A673 (cell line): ENCODE data around the gene YBX2. TPM values are rescaled to one million over a fixed set of nuclear protein-coding genes. Genes with fewer than 3 reads are reported as not detected.
"Not testable (repeated sequence)": the region's sequence is repeated elsewhere in the genome, so short reads cannot be mapped to it uniquely, and the experiment has no call there.

ENCODE experiments used
- BruUV-seq: library from RNA; stranded (reverse); fragments of 400-500 nt; replicated peaks from 2 replicates; lab custom pipeline; 2021; lab: Mats Ljungman, UMichigan
- CTCF ChIA-PET: fragments of 300-600 bp; sonication (Branson Sonifier 250); formaldehyde crosslinking; loops from one replicate; lab custom pipeline; 2022; ENCODE audit warnings: antibody characterized with exemption; lab: Charles Lee
- POLR2A ChIA-PET: fragments of 300-600 bp; sonication (Branson Sonifier 250); formaldehyde crosslinking; loops from one replicate; lab custom pipeline; 2022; ENCODE audit warnings: antibody characterized with exemption; ENCODE audit not compliant: low non-redundant PET; lab: Charles Lee
- DNase-seq: peaks from one replicate; pipeline ENCODE4 v3.0.0-alpha.2; 2015; ENCODE audit warnings: low spot score
- H3K27ac ChIP-seq: fragments of 200-600 bp; sonication (generic); 2 replicates; pipeline ENCODE4 v1.5.1; 2016; ENCODE audit warnings: mixed run types, low read depth, mild to moderate bottlenecking, mixed read lengths, antibody characterized with exemption, low read length; ENCODE audit not compliant: poor library complexity, severe bottlenecking
- H3K27me3 ChIP-seq: fragments of 200-600 bp; sonication (generic); replicated peaks from 2 replicates; pipeline ENCODE4 v1.6.1; 2017; ENCODE audit warnings: mixed run types, low read depth, mild to moderate bottlenecking, mixed read lengths, antibody characterized with exemption, low read length; ENCODE audit not compliant: insufficient read depth, poor library complexity
- H3K36me3 ChIP-seq: fragments of 200-600 bp; sonication (generic); 2 replicates; pipeline ENCODE4 v1.6.1; 2016; ENCODE audit warnings: mixed run types, mild to moderate bottlenecking, mixed read lengths, antibody characterized with exemption, low read length; ENCODE audit not compliant: insufficient read depth, poor library complexity, severe bottlenecking
- H3K4me1 ChIP-seq: fragments of 200-600 bp; sonication (generic); 2 replicates; pipeline ENCODE4 v1.6.1; 2017; ENCODE audit warnings: mixed run types, mild to moderate bottlenecking, mixed read lengths, antibody characterized with exemption, low read length; ENCODE audit not compliant: insufficient read depth, poor library complexity, severe bottlenecking
- H3K4me3 ChIP-seq: fragments of 200-600 bp; sonication (generic); 2 replicates; pipeline ENCODE4 v1.5.1; 2016; ENCODE audit warnings: low read depth, mixed run types, mild to moderate bottlenecking, mixed read lengths, low read length; ENCODE audit not compliant: poor library complexity, severe bottlenecking
- H3K9me3 ChIP-seq: fragments of 200-600 bp; sonication (generic); 2 replicates; pipeline ENCODE4 v1.6.1; 2016; ENCODE audit warnings: mixed run types, low read depth, mild to moderate bottlenecking, mixed read lengths, antibody characterized with exemption, low read length; ENCODE audit not compliant: poor library complexity, severe bottlenecking
- EZH2 ChIP-seq: fragments of 200-600 bp; sonication (generic); IDR thresholded peaks from 2 replicates; pipeline ENCODE4 v1.6.1; 2017; ENCODE audit warnings: borderline replicate concordance, low read depth, mild to moderate bottlenecking, mixed read lengths, antibody characterized with exemption, low read length; ENCODE audit not compliant: poor library complexity, severe bottlenecking
- intact Hi-C: fragments of 100-400 bp; cut with micrococcal nuclease; formaldehyde crosslinking; loops from one replicate; pipeline ENCODE4 v1.10.0; 2022; ENCODE audit not compliant: unreplicated experiment
- total RNA-seq: library from RNA; stranded (reverse); gene quantifications from 2 replicates; pipeline ENCODE4 v1.2.3, GENCODE V29; 2021
- TF ChIP-seq, protein P1 (sequence below): fragments of 300-800, 200-600 bp; sonication (generic); conservative IDR thresholded peaks from 2 replicates; pipeline ENCODE4 v1.5.1; 2017; ENCODE audit warnings: low read depth, mild to moderate bottlenecking, antibody characterized with exemption, low read length, moderate library complexity, mixed read lengths

Gene YBX2
- total RNA-seq, 1 experiment from 2014 or later: 0.77 TPM

DNA sequence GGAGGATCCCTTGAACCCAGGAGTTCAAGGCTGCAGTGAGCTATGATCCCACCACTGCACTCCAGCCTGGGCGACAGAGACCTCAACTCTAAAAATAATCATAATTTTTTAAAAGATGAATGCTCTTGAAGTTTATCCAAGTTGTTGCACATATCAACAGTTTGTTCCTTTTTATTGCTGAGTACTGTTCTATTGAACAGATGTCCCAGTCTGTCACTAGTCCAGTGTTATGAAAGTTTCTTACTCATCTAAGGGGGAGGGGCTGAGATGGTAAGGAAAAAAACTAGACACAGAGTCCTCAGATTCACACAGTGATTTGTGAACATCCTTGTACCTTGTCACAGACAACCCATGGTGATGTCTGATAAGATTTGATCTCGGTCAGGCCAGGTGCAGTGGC is 45.7 kb upstream of the YBX2 start:
- intact Hi-C loops: no loop called here
- Histone ChIP-seq H3K27me3 (no peaks in the 10 kb centered on the region), H3K9me3 (no peaks in the 10 kb centered on the region), H3K27ac (no peak overlapping the region), H3K4me3 (no peak overlapping the region), H3K36me3 (no peaks in the 10 kb centered on the region), H3K4me1 (no peaks in the 10 kb centered on the region)
- CTCF ChIA-PET: no interaction called here
- BruUV-seq: no TSS peak
- DNase-seq: no peak
- POLR2A ChIA-PET: no interaction called here
- TF ChIP-seq, protein P1, sequence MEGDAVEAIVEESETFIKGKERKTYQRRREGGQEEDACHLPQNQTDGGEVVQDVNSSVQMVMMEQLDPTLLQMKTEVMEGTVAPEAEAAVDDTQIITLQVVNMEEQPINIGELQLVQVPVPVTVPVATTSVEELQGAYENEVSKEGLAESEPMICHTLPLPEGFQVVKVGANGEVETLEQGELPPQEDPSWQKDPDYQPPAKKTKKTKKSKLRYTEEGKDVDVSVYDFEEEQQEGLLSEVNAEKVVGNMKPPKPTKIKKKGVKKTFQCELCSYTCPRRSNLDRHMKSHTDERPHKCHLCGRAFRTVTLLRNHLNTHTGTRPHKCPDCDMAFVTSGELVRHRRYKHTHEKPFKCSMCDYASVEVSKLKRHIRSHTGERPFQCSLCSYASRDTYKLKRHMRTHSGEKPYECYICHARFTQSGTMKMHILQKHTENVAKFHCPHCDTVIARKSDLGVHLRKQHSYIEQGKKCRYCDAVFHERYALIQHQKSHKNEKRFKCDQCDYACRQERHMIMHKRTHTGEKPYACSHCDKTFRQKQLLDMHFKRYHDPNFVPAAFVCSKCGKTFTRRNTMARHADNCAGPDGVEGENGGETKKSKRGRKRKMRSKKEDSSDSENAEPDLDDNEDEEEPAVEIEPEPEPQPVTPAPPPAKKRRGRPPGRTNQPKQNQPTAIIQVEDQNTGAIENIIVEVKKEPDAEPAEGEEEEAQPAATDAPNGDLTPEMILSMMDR: no peak
- TF ChIP-seq EZH2: no peak

DNA sequence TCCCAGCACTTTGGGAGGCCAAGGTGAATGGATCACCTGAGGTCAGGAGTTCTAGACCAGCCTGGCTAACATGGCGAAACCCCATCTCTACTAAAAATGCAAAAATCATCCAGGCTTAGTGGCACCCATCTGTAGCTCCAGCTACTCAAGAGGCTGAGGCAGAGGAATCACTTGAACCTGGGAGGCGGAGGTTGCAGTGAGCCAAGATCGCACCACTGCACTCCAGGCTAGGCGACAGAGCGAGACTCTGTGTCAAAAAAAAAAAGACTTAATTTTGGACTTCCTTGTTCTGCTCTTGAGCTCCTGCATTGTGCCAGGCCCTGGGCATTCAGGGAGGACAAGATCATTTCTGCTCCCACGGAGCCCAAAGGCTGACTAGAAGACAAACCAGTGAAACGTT is 43.2 kb upstream of the YBX2 start:
- H3K4me1 ChIP-seq, H3K27ac ChIP-seq, H3K27me3 ChIP-seq, H3K4me3 ChIP-seq, H3K36me3 ChIP-seq, BruUV-seq, H3K9me3 ChIP-seq, POLR2A ChIA-PET, intact Hi-C loops, DNase-seq: not testable (repeated sequence)
- CTCF ChIA-PET: interaction anchor here (0.6 kb wide), 1 partner anchor 56 kb away, joined by 3 read pairs; the partner anchor contains the start of gene SLC2A4

DNA sequence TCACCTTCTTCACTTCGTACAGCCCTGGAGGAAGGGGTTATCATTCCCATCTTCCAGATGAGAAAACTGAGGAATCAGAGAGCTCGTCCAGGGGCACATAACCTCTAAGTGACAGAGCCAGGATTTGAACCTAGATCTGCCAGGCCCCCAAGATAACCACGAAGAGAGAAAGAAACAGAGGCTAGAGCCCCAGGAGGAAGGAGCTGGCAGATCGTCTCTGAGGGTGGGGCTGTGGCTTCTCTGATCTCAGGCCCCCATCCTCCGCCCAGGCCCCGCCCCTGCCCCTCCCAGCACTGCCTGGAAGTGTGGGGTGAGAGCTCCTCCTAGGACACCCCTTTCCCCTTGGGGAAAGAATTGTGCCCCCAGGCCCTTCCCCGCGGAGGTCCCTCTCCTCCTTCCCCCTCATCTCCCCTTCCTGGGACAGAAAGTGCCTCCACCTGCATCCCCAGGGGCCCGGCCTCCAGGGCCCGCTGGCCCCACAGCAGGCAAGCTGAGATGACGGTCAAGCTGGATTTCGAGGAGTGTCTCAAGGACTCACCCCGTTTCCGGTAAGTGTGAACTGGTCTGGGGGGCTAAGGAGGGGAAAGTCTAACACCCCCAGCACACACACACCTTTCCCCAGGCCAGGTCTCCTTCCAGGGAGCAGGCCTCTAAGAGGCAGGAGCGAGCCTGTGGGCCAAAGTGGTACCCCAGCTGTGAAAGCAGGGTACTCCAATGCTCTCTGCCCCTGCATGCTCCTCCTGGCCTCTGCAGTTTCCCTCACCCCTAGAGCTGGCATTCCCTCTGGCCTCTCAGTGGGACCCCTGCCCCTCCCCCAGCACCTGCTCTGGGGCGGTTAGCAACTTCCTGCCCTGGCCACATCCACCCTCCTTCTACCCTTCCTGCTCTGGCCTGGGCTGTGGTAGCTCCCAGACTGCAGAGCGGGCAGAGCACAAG is 42.1 kb upstream of the YBX2 start, which contains the start of gene ACAP1:
Gene ACAP1 (plus strand): TSS at position 290 of the 936 bp plus-strand sequence. CDS start 206 bp downstream, at position 496.
- POLR2A ChIA-PET: no interaction called here

DNA sequence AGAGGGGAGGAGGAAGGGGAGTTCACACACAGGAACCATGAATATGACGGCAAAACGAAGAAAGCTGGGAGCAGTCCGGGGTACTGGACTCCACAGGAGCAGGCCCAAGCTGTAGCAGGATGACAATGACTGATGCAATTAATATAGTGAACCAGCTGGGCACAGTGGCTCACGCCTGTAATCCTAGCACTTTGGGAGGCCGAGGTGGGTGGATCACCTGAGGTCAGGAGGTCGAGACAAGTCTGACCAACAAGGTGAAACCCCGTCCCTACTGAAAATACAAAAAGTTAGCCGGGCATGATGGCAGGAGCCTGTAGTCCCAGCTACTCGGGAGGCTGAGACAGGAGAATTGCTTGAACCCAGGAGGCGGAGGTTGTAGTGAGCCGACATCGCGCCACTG is 41.3 kb upstream of the YBX2 start:
- H3K9me3 ChIP-seq, DNase-seq, intact Hi-C loops, H3K4me3 ChIP-seq, H3K27me3 ChIP-seq, H3K4me1 ChIP-seq, H3K36me3 ChIP-seq, CTCF ChIA-PET, BruUV-seq, H3K27ac ChIP-seq: not testable (repeated sequence)
- POLR2A ChIA-PET: interaction anchor here (0.6 kb wide), 1 partner anchor 60 kb away, joined by 4 read pairs; no protein-coding TSS in a partner anchor

More for the DNA sequence above, 42.1 kb upstream of the YBX2 start, which contains the start of gene ACAP1:
- Histone ChIP-seq H3K36me3 (no peaks in the 10 kb centered on the region), H3K27ac (no peak within 1 kb of the TSS), H3K9me3 (no peaks in the 10 kb centered on the region), H3K4me1 (no peaks in the 10 kb centered on the region), H3K4me3 (no peak within 1 kb of the TSS), H3K27me3 (no peaks in the 10 kb centered on the region)
- DNase-seq: no peak
- no TSS peak for BruUV-seq
- no peak for TF ChIP-seq EZH2
- TF ChIP-seq, protein P1: no peak
- CTCF ChIA-PET: no interaction called here
- intact Hi-C loops: no loop called here
